HK-2 (cell line): ENCODE data around the gene PTER.
A peak's percentile ranks its signal among the peaks of the same experiment; 100 is the strongest.

ENCODE experiments used
- DNase-seq: peaks from one replicate; pipeline ENCODE4 v3.0.0-alpha.2; 2018; ENCODE audit not compliant: unreplicated experiment

The PTER gene, protein sequence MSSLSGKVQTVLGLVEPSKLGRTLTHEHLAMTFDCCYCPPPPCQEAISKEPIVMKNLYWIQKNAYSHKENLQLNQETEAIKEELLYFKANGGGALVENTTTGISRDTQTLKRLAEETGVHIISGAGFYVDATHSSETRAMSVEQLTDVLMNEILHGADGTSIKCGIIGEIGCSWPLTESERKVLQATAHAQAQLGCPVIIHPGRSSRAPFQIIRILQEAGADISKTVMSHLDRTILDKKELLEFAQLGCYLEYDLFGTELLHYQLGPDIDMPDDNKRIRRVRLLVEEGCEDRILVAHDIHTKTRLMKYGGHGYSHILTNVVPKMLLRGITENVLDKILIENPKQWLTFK

DNA sequence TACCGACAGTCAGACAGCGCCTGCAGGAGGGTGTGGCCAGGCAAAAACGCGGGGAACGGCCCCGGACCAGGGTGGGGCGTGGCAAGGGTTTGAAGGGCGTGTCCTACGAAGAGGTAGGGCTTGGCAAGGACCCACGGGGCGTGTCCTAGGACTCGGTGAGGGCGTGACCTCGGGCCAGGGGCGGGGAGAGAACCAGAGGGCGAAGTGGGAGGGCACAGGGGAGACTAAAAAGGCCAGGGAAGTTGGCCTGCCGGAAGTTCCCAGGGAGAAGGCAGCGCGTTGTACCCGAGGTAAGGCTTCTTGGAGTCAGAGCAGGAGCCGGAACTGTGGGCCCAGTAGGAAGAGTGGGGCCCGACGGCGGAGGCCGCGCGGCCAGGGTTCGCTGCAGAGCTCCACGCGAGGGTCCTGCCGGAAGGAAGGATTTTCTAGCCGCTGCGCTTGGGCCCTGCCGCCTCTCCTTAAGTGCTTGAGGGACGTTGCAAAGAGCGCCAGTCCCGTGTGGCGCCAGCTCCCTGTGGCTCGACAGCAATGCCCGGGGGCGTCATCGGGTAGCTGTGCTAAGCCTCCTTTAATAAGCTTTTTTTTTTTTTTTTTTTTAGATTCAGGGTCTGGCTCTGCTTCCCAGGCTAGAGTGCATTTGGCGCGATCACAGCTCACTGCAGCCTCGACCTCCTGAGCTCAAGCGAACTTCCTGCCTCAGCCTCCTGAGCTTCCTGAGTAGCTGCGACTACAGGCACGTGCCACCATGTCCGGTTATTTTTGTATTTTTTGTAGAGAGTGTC is at the start of gene PTER:
Gene PTER, plus strand, starts transcription at position 253 of the 782 bp plus-strand sequence. CDS start 47,375 bp downstream, outside the sequence.
- peak; percentile 94 for DNase-seq

DNA sequence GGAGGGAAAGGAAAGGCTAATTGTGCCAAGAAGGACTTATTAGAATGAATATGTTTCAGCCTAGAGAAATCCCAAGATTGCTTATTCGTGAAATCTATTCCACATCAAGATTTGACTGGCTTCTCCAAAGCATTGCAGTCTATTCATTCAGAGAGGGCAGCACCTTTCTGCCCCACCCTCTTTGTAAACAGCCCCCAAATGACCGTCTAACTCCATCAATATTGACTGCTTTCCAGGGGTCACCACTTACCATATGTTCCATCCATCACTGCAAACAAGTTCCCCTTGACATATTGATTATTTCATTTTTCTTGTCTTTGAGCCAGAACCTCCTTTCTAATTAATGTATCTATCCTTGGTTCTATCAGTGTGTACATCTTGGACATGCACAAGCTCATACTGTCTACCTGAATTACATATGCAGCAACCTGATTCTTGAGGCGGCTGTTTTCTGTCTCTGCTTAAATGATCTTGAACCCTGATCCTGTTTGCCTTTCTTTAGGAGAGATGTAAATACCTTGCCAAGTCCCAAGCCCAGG is 44.2 kb upstream of the PTER start:
- DNase-seq, result no peak

DNA sequence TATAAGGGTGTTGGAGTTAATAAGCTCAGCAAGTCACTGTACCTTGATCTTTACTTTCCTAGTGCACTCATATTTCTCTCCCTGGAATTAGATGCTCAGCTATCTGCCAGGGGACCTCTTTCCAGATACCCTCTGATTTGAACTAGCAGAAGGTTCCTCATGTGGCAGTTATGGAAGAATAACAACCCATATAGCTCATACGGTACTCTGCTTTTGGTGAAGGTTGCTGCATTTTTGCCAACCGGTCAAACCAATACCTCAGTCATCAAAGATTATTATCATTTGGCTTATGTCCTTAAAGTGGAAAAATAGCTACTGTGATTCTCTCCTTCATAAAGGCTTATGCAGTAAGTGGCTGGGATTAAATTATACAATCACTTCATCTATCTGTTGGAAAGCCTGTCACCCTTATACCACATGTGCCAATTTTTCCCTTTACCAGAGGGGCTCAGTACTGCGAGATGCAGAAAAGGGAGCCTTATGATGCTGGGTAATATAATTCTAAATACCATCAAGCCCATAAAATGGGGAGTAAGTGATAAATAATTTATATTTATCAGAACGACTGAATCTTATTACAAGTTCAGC is 43.4 kb upstream of the PTER start:
- no peak for DNase-seq

DNA sequence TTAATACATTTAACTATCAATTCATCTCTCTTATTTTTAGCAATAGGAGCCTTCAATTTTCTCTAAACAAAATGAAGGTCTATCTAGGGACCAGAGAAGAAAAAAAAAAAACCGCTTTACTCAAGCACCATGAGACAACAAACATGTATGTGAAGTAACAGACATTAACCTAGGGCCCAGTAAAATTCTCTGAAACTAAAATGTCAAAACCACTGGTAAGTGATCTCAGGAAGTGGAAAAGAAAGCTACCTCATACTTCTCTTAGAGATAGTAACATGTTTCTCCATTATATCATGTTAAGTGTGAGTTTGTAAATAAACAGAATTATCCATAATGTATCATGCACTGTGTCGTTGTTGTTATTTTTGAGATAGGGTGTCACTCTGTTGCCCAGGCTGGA is 35.4 kb upstream of the PTER start:
- no peak for DNase-seq

DNA sequence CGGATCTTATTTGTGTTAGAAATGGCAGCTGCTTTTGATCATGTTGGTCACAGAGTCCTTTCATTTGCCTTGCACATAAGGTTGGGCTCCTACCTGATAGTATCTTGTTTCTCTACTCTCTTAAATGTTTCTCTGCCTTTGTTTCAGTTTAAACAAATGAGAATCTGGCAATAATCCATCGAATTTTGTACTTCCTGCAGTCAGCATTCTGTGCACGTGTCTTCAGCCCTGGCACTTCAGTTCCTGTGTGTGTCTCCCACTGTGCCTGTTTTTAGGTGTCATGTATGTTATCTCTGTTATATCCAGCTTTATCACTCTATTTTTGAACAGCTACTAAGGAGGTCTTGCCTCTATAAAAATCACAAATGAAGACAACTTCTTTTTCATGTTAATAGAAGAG is 28.4 kb upstream of the PTER start:
- DNase-seq, result no peak

DNA sequence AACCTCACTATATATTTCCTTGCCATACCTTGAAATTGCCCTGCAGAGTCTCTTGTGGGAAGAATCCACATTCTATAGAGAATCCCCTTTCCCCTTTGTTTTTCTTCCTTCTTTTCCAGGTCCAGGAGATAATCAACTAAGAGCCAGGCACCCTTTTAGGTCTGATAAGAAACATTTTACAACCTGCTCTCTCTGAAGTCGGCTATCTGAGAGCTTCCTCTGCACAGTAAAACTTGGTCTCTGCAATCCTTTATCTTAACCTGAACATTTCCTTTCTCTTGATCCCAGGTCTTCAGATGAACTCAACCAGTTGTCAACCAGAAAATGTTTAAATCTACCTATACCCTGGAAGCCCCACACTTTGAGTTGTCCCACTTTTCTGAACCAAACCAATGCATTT is 19.5 kb upstream of the PTER start:
- no peak for DNase-seq

DNA sequence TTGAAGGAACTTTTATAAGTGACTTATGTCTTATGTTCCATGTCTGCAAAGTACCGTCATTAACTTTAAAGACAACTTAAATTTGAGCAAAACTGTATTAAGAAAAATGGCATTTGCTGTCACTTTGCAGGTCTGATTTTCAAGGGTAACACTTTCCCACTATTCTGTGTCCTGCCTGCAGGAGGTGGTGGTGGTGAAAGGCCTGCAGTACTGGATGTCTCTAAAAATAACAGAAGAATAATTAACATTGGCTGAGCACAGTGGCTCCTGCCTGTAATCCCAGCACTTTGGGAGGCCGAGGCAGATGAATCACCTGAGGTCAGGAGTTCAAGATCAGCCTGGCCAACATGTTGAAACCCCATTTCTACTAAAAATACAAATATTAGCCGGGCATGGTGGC is 13.2 kb upstream of the PTER start:
- DNase-seq, result no peak

DNA sequence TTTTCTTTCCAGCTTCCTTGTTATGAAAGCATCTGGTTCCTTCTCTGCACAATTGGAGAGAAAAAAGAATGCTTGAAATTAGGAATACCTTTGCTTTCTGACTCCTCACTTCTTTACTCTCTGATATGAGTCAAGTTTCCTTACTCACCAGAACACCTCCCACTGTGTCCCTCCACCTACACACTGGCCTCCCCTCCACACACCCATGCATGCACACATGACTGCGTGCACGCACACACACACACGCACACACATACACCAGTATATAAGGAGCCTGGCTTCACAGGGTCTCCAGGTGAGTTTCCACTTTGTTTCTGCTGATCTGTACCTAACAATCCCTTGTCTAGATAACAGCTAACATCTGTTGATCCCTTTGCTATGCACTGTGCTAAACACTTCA is 11.4 kb upstream of the PTER start:
- DNase-seq, result no peak

DNA sequence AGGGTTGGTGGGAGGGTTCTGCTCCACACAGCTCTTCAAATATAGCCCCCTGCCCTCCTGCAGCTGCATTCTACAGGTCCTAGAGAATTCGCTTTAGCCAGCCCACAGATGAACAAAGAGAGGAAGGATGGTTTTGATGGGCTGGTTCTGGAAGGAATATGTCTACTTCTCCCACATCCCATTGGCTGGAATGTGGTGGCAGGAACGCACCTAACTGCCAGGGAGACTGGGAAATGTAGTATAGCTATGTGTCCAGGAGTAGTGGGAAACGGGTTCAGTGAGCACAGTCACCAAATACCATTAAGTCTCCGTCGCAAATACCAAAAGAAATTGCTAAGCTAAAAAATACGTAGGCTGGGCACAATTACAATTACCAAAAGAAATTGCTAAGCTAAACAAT is 7.3 kb upstream of the PTER start:
- DNase-seq, result no peak

DNA sequence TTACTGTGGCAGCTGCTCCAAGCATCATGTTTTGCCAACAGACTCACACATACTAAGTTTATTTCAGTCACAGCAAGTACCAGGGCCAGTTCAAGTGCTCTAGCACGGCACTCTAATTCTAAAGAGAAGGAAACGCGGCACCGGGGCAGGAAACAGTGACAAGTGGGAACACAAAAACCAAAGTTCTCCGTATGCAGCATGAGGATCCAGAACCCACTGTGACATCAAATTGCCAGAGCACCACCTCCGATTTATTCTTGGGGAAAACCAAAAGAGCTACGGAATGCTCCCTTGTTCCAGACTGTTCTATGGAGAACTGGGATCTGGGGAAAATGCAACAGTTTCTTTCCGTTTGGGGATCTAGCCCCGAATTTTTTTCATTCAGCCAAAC is 448 bp upstream of the PTER start:
- DNase-seq, result no peak

DNA sequence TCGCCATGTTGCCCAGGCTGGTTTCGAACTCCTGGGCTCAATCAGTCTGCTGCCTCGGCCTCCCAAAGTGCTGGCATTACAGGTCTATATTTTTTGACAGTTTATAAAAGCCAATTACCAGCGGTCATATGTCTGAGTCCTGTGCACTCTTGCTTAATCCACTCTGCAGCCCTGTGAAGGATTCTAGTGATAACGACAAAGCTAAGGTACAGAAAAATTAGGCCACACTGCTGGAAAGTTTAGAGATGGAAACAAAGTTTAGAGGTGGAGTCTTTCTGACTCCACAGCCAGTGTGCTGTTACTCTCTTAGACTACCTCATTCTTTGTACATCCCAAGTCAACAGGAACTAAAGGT is 707 bp downstream of the PTER start:
- DNase-seq, result no peak

DNA sequence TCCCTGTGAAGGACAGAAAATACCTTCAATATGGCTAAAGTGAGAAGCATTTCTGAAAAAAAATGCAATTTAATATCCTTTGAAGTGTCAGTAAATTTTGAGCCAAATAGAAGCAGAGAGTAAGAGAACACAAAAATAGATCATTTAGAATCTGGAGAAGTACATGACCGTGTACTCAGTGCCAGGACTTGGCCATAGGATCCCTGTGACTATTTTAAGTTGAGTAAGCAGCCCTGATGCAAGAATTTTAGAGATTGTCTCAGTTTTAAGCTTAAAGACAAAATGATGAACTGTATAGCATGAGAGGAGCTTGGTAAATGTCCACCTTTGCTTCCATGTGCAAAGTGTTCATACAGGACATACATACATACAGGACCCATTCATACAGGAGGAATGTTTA is 2.5 kb downstream of the PTER start:
- DNase-seq, result no peak

DNA sequence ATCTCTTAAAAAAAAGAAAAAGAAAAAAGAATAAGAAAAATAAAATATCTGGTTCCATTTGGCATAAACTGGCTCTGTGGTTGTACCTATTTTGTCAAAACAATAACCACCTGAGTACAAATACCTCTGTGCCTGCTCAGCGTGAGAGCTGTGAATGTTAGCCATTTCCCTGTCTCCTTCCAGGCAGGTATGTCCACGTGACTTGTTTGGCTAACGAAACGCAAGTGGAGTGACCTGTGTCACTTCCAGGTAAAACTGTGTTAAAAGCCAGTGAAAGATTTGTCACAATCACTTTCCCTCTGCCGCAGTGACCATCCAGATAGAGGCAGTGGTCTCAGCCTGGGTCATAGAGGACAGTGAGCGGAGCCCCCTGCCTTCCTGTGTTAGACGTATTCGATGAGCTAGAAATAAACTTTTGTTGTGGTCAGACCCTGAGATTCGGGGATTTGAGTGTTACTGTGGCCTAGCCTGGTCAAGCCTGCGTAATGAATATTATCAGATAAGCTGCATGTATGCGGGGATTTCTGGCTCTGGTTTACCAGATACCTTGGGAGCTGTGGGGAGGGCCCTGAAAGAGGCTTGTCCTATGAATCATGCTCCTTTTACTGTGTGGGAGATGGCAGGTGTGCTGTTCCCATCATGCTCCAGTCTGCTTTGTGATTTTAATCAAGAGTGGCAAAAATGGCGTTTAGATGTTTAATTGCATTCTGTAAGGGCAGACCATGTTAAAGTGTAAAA is 3.8 kb downstream of the PTER start:
- no peak for DNase-seq

DNA sequence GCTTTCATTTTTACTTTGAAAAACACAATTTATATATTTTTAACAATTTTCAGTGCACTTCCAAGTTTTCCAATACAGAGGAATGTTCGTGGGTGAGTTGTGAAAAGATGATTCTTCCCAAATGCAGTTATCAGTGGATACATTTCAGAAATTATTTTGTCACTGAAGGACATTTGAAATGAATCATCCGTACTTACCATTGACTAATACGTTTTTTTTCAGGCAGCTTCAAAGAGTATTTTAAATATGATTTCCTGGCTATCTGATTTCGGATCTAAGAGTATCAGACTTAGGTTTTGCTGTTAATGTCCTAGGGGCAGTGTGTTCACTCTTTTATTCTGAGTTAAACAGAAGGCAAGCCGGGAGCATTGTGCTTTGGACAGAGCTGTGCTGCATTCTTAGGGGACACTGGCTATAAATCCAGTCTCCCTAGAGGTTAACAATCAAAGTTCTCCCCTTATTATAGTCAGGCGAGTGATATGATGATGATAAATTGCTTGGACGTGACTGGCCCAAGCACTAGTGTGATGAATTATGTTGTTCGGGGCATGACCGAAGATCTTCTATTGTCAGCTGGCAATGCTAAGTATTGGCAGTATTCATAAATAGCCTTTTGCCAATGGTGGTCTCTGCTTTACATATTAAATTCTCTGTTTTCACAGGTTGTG is 4.5 kb downstream of the PTER start:
- no peak for DNase-seq

DNA sequence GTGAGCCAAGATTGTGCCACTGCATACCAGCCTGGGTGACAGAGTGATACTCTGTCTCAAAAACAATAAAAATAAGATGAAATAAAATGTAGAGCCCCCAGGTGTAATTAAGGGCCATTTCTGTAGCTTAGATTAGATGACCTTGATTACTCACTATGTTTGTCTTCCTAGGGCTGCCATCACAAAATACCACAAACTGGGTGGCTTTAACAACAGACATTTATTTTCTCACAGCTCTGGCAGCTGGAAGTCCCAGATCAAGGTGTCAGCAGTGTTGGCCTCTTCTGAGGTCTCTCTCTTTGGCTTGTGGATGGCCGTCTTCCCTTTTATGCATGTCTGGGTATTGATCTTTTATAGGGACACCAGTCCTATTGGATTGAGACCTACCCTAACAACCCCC is 6.1 kb downstream of the PTER start:
- no peak for DNase-seq

DNA sequence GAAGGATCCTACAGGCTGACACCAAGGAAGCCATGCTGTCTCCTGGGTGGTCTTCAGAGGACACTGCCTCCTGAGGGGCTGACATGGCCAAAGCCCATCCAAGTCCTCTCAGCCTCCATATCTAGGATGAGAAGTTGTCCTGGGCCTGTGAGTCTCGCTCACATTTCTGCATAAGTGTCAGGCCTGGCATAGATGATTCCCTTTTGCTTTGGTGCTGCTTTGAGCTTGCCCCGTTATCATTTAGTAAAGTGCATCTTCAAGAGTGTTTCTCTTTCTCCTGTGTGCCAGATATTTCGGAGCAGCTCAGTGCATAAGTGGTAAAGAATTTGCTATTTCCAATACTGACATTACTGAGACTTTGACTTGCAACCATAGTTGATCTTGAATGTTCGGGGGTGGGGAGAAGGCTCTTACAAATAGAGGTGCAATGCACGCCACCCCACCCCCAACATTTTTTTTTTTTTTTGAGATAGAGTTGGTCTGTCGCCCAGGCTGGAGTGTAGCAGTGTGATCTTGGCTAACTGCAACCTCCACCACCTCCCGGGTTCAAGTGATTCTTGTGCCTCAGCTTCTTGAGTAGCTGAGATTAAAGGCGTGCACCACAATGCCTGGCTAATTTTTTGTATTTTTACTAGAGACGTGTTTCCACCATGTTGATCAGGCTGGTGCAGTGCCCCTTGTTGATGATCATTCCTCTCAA is 9.1 kb downstream of the PTER start:
- DNase-seq, result no peak

DNA sequence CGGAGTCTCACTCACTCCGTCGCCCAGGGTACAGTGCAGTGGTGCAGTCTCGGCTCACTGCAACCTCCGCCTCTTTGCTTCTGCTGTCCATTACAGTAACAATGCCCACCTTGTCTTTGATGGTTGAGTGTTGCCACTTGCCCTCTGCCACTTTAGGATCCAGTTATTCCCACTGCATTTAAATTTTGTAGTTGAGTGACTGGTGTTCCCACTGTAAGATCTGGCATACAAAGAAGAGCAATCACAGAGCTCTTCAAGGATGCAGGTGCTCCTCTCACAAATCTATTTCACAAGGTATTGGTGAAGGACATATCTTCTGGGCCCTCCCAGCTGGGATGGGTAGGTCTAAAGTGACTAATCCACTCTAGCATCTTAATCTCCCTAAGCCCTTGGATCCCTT is 12.6 kb downstream of the PTER start:
- DNase-seq, result no peak

DNA sequence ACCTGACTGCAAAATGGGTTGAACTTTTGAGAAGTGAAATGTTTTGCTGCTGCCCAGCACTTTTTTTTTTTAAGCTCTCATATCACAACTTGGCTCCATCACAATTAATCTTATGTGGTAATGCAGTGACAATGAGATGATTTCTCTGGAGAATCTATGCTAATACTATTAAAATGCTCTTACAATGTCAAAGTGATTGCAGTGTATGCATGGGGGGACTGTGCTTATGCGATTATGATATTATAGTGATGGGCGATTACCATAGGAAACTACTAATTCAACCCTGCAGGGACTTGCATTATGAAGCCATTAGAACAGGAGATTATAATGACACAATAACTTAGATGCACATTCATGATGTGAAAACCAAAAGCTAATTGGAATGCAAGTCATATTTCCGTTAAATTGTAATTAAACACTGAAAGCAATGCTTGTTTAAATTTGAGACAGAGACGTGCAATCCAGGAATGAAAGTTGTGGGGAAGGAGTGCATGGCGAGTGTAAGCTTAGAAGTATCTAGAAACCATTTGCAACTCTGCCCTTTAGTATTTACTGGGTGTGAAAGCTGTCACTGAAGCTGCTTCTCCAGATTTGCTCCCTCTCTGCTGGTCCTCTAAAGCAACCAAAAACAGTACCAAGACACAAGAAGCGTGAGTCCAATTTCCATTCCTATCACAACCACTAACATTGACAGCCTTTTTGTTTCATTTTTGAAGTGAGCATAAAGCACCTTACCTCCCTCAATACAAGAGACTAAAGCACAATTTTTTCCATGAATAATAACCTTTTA is 21.6 kb downstream of the PTER start:
- no peak for DNase-seq

DNA sequence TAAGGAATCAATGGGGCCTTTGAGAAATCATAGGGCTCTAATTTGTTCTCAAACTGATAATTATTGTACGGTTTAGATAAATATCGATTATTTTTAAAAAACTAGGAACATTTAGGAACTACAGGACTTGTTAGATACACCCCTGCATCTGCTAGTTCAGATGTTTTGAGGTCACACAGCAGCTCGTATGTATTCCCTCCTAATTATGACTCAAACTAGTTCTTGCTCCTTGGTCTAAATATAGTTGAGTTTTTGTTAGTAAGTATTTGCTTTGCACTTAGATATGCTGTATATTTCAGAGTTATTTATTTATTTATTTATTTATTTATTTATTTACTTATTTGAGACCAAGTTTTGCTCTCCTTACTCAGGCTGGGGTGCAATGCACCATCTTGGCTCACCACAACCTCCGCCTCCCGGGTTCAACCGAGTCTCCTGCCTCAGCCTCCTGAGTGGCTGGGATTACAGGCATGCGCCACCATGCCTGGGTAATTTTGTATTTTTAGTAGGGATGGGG is 22.7 kb downstream of the PTER start:
- DNase-seq, result no peak

DNA sequence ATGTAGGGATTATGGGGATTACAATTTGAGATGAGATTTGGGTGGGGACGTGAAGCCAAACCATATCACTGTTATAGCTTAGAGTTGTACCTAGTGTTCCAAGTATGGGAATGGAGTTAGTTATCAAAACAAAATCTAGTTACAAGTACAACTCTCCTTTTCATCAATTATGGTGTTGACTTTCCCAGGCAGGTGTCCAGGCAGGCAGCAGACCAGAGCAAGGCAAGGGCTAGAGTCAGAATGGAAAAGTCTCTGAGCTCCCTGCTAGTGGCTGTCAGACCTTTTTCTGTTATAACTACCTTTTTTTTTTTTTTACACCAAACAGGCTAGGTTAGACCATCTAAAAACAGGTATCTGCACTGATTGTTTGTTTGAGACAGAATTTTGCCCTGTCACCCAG is 29.2 kb downstream of the PTER start:
- no peak for DNase-seq
